Measurements from ENCODE around the gene KCNIP4.

GRCh38 chr4:21677173-21677572 lies 271.4 kb downstream of the KCNIP4 start:
- no peak for TF ChIP-seq POLR2A (IDR thresholded peaks at IDR 0.05)
- no peak for TF ChIP-seq CTCF (IDR thresholded peaks at IDR 0.05)

Data from tibial nerve (tissue), 3 donors.